HG02588 (cell line): ENCODE results near the gene BET1L.
"Not testable (repeated sequence)": the region's sequence is repeated elsewhere in the genome, so short reads cannot be mapped to it uniquely, and the experiment has no call there.

Experiments
- ATAC-seq: cut with Tn5 transposase; IDR thresholded peaks from one replicate; pipeline ENCODE4 v1.9.1; 2021; ENCODE audit warnings: mild to moderate bottlenecking, moderate library complexity; ENCODE audit not compliant: unreplicated experiment

BET1L gene

DNA sequence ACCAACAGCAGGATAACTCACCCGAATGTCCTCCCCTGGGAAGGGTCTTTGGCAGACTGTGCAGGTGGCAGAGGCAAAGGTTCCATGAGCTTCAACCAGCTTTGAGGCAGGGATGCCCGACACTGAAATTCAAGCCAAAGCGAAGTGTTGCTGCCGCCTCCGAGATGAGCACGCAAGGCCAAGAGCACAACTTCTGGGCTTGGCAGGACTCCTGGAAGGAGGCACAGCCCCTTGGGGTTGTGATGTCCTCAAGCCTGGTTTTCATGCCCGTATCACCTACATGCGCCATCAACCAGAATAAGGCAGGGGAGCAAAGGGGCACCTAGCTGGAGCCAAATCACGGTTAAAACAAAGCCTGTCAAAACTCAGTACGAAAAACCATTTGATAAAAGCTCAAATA is 23.2 kb upstream of the BET1L start:
- no peak for ATAC-seq

GRCh38 chr11:227824-228379 is 20.7 kb upstream of the BET1L start:
- no peak for ATAC-seq

DNA sequence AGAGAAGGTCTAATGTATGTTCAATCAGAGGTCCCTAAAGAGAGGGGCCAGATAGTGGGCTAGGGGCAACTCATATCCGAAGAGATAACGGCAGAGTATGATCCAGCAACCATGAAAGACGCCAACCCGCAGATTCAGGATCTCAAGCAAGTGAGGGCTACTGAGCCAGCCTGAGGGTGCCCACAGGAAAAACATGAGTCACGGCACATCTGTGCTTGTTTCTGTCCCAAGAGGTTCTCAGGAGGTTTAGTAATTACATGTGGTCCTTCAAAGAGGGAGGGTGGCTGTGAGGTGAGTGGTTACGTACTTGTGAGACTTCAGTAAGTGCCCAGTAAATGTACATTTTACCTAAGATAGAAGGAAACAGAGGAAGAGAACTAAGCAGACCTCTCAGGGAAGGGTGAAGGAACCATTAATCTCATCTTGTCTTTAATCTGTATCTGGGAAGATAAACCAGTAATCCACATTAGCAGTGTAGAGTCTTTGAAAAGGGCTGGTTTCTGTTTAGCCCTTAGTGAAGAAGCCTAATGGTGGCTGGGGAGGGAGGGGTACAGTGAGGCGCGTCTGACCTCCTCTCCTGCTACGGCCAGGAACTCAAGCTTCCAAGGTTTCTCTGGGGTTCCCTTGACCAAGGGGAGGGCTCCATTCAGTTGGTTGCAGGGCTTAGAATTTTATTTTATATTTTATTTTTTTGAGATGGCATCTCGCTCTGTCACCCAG is 18.7 kb upstream of the BET1L start:
- no peak for ATAC-seq

DNA sequence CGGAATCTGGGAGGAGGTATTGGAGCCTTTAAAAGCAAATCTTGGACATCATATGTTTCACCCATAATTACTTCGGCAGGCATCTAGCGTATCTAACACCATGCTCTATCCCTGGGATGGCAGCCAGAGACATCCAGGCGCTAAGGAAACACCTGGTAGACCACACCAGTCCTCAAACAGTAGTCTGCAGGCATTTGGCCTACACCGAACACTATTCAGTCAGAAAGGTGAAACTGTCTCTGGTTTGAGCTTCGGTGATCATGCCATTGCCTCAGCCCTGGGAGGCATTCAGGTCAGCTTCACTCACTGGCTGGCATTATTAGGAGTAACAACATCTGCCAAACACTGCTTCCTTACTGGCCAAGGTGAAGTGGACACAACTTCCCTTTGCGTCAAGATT is 17.2 kb upstream of the BET1L start:
- ATAC-seq: no peak

GRCh38 chr11:223884-224283 is 16.7 kb upstream of the BET1L start:
- no peak for ATAC-seq

DNA sequence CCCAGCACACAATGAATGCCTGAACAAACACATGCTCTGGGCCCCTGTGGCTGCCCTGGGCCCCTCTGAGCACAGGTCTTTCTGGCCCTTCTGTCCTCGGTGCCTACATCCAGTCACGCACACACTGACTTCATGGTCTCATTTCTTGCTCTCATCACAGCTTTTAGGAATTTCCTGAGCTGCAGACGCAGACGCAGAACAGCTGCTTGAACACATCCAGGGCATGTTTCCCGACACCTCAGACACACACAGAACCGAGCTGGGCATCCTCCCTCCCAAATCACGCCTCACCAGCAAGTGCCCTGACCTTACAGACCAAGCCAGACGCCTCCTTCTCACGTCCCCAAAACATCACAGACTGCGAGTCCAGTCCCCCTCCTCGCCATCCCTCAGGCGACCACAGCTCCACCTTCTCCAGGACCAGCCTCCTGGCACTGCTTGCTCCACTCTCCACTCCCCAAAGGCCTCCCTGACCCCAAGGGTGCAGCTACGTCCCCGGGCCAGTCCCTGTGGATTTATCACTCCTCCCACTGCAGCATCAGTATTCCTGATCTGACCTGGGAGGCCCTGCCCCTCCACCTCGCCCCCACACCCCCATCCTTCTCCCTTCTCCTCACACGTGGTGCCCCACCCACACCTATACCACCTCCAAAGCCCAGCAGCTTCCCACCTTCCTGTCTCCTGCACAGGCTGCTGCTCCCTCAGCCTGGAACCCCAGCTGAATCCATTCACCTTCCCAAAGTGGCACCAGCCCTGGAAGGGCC is 16.0 kb upstream of the BET1L start:
- ATAC-seq: no peak

- no peak for ATAC-seq
These were observed 15.0 kb upstream of the BET1L start for GRCh38 chr11:221998-222789.

DNA sequence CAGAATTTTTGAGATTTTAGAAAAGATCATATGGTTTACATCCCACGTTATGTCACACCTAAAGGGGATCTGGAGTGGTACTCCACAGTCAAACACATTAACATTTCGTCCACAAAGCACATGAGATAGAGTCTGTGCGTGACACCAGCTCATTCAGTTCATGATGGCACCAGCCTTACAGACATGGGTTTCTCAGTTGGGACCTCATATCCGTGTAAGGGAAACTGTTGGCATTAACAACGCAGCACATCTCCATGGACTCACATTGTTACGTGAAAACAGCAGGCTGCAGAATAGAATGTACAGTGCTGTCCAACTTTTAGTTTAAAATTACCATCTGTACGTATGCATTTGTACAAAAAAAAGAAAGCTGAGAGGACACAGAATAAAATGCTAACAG is 14.3 kb upstream of the BET1L start:
- no peak for ATAC-seq

- ATAC-seq: not testable (repeated sequence)
These were observed 13.5 kb upstream of the BET1L start for GRCh38 chr11:220641-221215.

GRCh38 chr11:218815-219593 is 11.8 kb upstream of the BET1L start:
- no peak for ATAC-seq

DNA sequence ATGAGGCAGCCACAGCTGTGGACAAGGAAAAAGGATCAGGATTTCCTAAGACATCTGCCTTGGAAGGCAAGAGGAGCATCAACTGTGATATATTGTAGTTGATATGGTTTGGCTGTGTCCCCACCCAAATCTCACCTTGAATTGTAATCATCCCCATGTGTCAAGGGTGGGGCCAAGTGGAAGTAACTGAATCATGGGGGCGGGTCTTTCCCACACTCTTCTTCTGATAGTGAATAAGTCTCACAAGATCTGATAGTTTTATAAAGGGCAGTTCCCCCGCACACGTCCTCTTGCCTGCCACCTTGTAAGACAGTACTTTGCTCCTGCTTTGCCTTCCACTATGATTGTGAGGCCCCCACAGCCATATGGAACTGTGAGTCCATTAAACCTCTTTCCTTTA is 10.5 kb upstream of the BET1L start:
- no peak for ATAC-seq

- ATAC-seq: no peak
These were observed 9.1 kb upstream of the BET1L start for GRCh38 chr11:216081-216974.

DNA sequence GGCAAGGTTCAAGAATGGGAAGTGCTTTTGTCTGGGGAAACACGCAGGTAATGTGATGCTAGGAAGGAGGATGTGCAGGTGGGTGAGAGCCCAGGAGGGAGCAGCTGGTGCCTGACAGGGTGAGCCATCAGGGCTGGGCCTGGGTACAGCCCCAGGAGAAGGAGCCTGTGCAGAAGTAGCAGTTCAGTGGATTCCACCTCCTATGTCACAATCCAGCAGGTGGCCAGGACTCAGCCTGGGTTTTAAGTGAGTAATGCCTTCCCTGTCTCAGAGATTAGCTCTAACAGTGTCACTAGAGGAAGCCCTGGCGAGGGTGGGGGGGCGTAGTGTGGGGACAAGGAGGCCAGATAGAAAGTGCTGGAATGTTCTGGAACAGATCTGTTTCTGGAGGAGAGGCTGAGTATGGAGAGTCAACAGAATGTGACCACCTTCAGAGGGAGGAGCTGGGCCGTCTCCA is 8.4 kb upstream of the BET1L start:
- ATAC-seq: no peak

- no peak for ATAC-seq
These were observed 6.9 kb upstream of the BET1L start for GRCh38 chr11:214083-214482.

DNA sequence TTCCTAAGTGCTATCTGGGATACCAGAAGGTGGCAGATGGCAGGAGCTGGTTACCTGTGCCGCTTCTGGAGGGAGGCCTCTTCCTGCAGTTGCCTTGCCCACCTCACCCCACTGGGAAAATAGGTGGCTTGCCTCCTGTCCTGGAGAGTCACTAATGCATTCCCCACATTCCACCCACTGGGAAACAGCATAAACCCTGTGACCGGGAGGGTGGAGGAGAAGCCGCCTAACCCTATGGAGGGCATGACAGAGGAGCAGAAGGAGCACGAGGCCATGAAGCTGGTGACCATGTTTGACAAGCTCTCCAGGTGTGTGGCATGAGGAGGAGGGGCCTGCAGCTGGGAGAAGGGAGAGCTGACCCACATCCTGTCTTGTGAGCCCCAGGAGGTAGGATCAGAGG is 5.9 kb upstream of the BET1L start:
- no peak for ATAC-seq

DNA sequence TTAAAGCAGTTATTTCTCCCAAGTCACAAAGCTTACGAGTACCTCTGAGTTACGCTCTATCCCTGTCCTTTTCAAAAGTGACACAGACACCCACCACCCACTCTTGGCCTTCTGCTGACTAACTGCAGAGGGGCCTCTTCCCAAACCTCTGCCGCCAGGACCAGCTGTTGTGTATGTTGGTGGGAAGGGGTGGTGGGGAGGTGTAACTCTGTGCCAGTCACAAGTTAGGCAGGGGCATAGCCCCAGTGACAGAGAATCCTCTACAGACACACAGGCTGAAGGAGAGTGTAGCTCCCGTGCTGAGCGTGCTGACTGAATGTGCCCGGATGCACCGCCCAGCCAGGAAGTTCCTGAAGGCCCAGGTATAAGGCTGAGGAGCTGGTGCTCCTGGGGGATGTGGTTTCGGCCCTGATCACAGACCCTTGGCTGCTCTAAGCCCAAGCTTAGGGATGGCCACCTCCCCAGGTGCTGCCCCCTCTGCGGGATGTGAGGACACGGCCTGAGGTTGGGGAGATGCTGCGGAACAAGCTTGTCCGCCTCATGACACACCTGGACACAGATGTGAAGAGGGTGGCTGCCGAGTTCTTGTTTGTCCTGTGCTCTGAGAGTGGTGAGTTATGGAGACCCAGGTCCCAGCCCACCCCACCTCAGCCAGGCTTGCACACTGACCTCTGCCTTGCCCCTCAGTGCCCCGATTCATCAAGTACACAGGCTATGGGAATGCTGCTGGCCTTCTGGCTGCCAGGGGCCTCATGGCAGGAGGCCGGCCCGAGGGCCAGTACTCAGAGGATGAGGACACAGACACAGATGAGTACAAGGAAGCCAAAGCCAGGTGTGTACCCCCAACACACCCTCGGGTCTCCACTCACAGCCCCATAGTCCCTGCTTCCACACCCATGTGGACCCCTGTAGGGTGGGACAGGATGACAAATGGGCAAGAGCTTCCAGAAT is 5.2 kb upstream of the BET1L start:
- no peak for ATAC-seq

GRCh38 chr11:211741-212140 is 4.5 kb upstream of the BET1L start:
- no peak for ATAC-seq

- ATAC-seq: no peak
These were observed 4.1 kb upstream of the BET1L start for GRCh38 chr11:211295-211694.
